GM23338 (cell line): ENCODE data around the gene NFE2L3. TPM values are rescaled to one million over a fixed set of nuclear protein-coding genes. Genes with fewer than 3 reads are reported as not detected.

Experiments
- ATAC-seq: fragments of 200-7000 bp; cut with Tn5 transposase; 3 replicates; pipeline ENCODE4 v1.9.1; 2020
- DNase-seq: peaks from one replicate; pipeline ENCODE4 v3.0.0-alpha.2; 2015; ENCODE audit warnings: low spot score
- H2AFZ ChIP-seq: fragments of 200-600 bp; sonication (generic); 2 replicates; pipeline ENCODE4 v1.8.0; 2016; ENCODE audit warnings: antibody characterized with exemption, mild to moderate bottlenecking, moderate library complexity
- H3F3A ChIP-seq: fragments of 200-600 bp; sonication (generic); replicated peaks from 2 replicates; pipeline ENCODE4 v1.8.0; 2017; ENCODE audit warnings: antibody characterized with exemption, mixed run types, low read depth
- H3K27ac ChIP-seq: fragments of 200-600 bp; sonication (generic); 2 replicates; pipeline ENCODE4 v1.6.1; 2016; ENCODE audit warnings: low read depth
- H3K27me3 ChIP-seq: fragments of 200-600 bp; sonication (generic); 2 replicates; pipeline ENCODE4 v1.8.0; 2016; ENCODE audit warnings: mild to moderate bottlenecking, mixed run types, moderate library complexity; ENCODE audit not compliant: insufficient read depth
- H3K36me3 ChIP-seq: fragments of 200-600 bp; sonication (generic); 2 replicates; pipeline ENCODE4 v1.8.0; 2016; ENCODE audit warnings: mild to moderate bottlenecking; ENCODE audit not compliant: insufficient read depth
- H3K4me1 ChIP-seq: fragments of 200-600 bp; sonication (generic); 2 replicates; pipeline ENCODE4 v1.8.0; 2016; ENCODE audit warnings: mild to moderate bottlenecking, moderate library complexity; ENCODE audit not compliant: insufficient read depth
- H3K4me2 ChIP-seq: fragments of 200-600 bp; sonication (generic); 2 replicates; pipeline ENCODE4 v1.7.1; 2017; ENCODE audit warnings: mixed run types
- H3K4me3 ChIP-seq: fragments of 200-600 bp; sonication (generic); 2 replicates; pipeline ENCODE4 v1.6.1; 2016; ENCODE audit warnings: mixed run types
- H3K79me2 ChIP-seq: fragments of 200-600 bp; sonication (generic); replicated peaks from 2 replicates; pipeline ENCODE4 v1.8.0; 2017; ENCODE audit warnings: mild to moderate bottlenecking; ENCODE audit not compliant: insufficient read depth
- H3K9me2 ChIP-seq: fragments of 200-600 bp; sonication (generic); 2 replicates; pipeline ENCODE4 v1.8.0; 2017; ENCODE audit not compliant: insufficient read depth
- H4K20me1 ChIP-seq: fragments of 200-600 bp; sonication (generic); replicated peaks from 2 replicates; pipeline ENCODE4 v1.8.0; 2017; ENCODE audit warnings: mild to moderate bottlenecking; ENCODE audit not compliant: insufficient read depth
- H3K27ac Mint-ChIP-seq: 2 replicates; pipeline ENCODE4 v1.8.0; 2020; ENCODE audit warnings: inconsistent platforms, mild to moderate bottlenecking, moderate library complexity, mixed read lengths
- H3K27me3 Mint-ChIP-seq: 3 replicates; pipeline ENCODE4 v1.8.0; 2022; ENCODE audit warnings: low read depth, mild to moderate bottlenecking, moderate library complexity, mixed read lengths, inconsistent platforms; ENCODE audit not compliant: insufficient read depth, poor library complexity
- H3K36me3 Mint-ChIP-seq: 3 replicates; pipeline ENCODE4 v1.8.0; 2021; ENCODE audit warnings: low read depth, mild to moderate bottlenecking, inconsistent platforms, moderate library complexity, mixed read lengths
- H3K4me1 Mint-ChIP-seq: 3 replicates; pipeline ENCODE4 v1.8.0; 2020; ENCODE audit warnings: mild to moderate bottlenecking, inconsistent platforms, mixed read lengths
- H3K4me3 Mint-ChIP-seq: 3 replicates; pipeline ENCODE4 v1.8.0; 2021; ENCODE audit warnings: moderate library complexity, mild to moderate bottlenecking, inconsistent platforms, mixed read lengths
- H3K9me3 Mint-ChIP-seq: 3 replicates; pipeline ENCODE4 v1.8.0; 2020; ENCODE audit warnings: moderate library complexity, mild to moderate bottlenecking, inconsistent platforms, mixed read lengths
- CREB1 ChIP-seq: fragments of 250-450 bp; sonication (Bioruptor Pico); IDR thresholded peaks from 2 replicates; pipeline ENCODE4 v1.5.0; 2020; ENCODE audit warnings: low read depth, mild to moderate bottlenecking, moderate library complexity
- CTCF ChIP-seq, 2 experiments: fragments of 200-600 bp in 1 of 2; sonication (generic) in 1 of 2; conservative IDR thresholded peaks; 2 replicates each; pipeline versions ENCODE4 v1.5.1 to v1.6.1; 2016 to 2017; ENCODE audit warnings: antibody characterized with exemption in 2 of 2, low read depth in 2 of 2, mild to moderate bottlenecking in 2 of 2, moderate library complexity in 1 of 2
- ETS1 ChIP-seq: IDR thresholded peaks from 2 replicates; pipeline ENCODE4 v1.6.1; 2016; ENCODE audit warnings: antibody characterized with exemption
- EZH2 ChIP-seq: fragments of 200-600 bp; sonication (generic); IDR thresholded peaks from one replicate; pipeline ENCODE4 v1.8.0; 2017; ENCODE audit warnings: antibody characterized with exemption, mild to moderate bottlenecking, low read depth; ENCODE audit not compliant: unreplicated experiment
- EZH2phosphoT487 ChIP-seq: fragments of 200-600 bp; sonication (generic); IDR thresholded peaks from one replicate; pipeline ENCODE4 v1.8.1; 2018; ENCODE audit warnings: antibody characterized with exemption; ENCODE audit not compliant: unreplicated experiment
- JUNB ChIP-seq: IDR thresholded peaks from one replicate; pipeline ENCODE4 v1.6.1; 2016; ENCODE audit warnings: antibody characterized with exemption; ENCODE audit not compliant: unreplicated experiment
- NANOG ChIP-seq: IDR thresholded peaks from 2 replicates; pipeline ENCODE4 v1.6.1; 2016; ENCODE audit warnings: antibody characterized with exemption, borderline replicate concordance
- POLR2AphosphoS5 ChIP-seq: IDR thresholded peaks from 2 replicates; pipeline ENCODE4 v1.6.1; 2016; ENCODE audit warnings: antibody characterized with exemption, low read depth
- REST ChIP-seq: IDR thresholded peaks from one replicate; pipeline ENCODE4 v1.6.1; 2018; ENCODE audit warnings: antibody characterized with exemption; ENCODE audit not compliant: unreplicated experiment
- STAT1 ChIP-seq: IDR thresholded peaks from one replicate; pipeline ENCODE4 v1.6.1; 2016; ENCODE audit warnings: antibody characterized with exemption; ENCODE audit not compliant: unreplicated experiment
- ZNF114 ChIP-seq: fragments of 250-450 bp; sonication (Bioruptor Pico); IDR thresholded peaks from 2 replicates; pipeline ENCODE4 v1.5.0; 2020; ENCODE audit warnings: mild to moderate bottlenecking, moderate library complexity
- ZNF331 ChIP-seq: fragments of 250-450 bp; sonication (Bioruptor Pico); IDR thresholded peaks from 2 replicates; pipeline ENCODE4 v1.5.0; 2020; ENCODE audit warnings: low read depth, mild to moderate bottlenecking, moderate library complexity
- polyA plus RNA-seq: library from polyadenylated mRNA; unstranded; fragments of >200 nt; fragmentation: Nextera tagmentation; extraction: Ambion mirVana; gene quantifications from 2 replicates; pipeline ENCODE4 v1.2.1, GENCODE V29; 2016
- total RNA-seq: library from RNA; depleted of rRNA; stranded (reverse); fragments of >200 nt; shearing (Covaris generic); gene quantifications from 2 replicates; pipeline ENCODE4 v1.2.3, GENCODE V29; 2014
- TF ChIP-seq, protein P1 (sequence below): fragments of 250-450 bp; sonication (Bioruptor Pico); IDR thresholded peaks from 2 replicates; pipeline ENCODE4 v1.5.0; 2020; ENCODE audit warnings: mild to moderate bottlenecking, moderate library complexity

Gene NFE2L3
- total and polyA plus RNA-seq, 2 experiments from 2014 or later, result 62.0 to 142 TPM

DNA sequence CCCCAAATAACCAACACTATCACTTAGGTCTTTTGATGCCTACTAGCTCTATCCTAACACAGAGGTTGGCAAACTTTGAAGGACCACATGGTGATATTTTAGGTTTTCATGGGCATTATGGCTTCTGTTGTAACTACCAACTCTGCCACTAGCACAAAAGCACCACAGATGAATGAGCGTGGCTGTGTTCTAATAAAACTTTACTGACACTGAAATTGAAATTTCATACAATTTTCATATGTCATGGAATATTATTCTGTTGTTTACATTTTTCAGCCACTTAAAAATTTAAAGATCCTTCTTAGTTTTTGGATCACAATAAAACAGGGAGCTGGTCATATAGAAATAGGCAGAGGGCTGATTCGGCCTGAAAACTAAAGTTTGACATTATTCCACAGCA is 76.0 kb downstream of the NFE2L3 start:
- Histone ChIP-seq H4K20me1 (no peaks in the 10 kb centered on the region), H3K4me2 (no peak overlapping the region), H3K4me1 (no peaks in the 10 kb centered on the region), H3K27me3 (no peaks in the 10 kb centered on the region), H3K36me3 (no peaks in the 10 kb centered on the region), H3K4me3 (no peak overlapping the region), H3F3A (no peaks in the 10 kb centered on the region), H3K9me2 (no peaks in the 10 kb centered on the region), H2AFZ (no peak overlapping the region), H3K27ac (no peak overlapping the region), H3K79me2 (no peaks in the 10 kb centered on the region)
- 0 out of 3 replicates have a peak, but pooled peaks cover 3% of the 10 kb centered on the region for H3K36me3 Mint-ChIP-seq
- H3K4me1 Mint-ChIP-seq, result no peaks in the 10 kb centered on the region
- no peak overlapping the region for H3K27ac Mint-ChIP-seq
- TF ChIP-seq EZH2phosphoT487 (no peak), EZH2 (no peak), REST (no peak), POLR2AphosphoS5 (no peak), NANOG (no peak), STAT1 (no peak), CTCF (conservative IDR thresholded peaks at IDR 0.05; ENCODE audit: low read depth in 2 of 2) (no peak), CREB1 (CRISPR knock-in tag) (no peak), ZNF114 (CRISPR knock-in tag) (no peak), ETS1 (no peak), ZNF331 (no peak), JUNB (no peak)
- TF ChIP-seq, protein P1, sequence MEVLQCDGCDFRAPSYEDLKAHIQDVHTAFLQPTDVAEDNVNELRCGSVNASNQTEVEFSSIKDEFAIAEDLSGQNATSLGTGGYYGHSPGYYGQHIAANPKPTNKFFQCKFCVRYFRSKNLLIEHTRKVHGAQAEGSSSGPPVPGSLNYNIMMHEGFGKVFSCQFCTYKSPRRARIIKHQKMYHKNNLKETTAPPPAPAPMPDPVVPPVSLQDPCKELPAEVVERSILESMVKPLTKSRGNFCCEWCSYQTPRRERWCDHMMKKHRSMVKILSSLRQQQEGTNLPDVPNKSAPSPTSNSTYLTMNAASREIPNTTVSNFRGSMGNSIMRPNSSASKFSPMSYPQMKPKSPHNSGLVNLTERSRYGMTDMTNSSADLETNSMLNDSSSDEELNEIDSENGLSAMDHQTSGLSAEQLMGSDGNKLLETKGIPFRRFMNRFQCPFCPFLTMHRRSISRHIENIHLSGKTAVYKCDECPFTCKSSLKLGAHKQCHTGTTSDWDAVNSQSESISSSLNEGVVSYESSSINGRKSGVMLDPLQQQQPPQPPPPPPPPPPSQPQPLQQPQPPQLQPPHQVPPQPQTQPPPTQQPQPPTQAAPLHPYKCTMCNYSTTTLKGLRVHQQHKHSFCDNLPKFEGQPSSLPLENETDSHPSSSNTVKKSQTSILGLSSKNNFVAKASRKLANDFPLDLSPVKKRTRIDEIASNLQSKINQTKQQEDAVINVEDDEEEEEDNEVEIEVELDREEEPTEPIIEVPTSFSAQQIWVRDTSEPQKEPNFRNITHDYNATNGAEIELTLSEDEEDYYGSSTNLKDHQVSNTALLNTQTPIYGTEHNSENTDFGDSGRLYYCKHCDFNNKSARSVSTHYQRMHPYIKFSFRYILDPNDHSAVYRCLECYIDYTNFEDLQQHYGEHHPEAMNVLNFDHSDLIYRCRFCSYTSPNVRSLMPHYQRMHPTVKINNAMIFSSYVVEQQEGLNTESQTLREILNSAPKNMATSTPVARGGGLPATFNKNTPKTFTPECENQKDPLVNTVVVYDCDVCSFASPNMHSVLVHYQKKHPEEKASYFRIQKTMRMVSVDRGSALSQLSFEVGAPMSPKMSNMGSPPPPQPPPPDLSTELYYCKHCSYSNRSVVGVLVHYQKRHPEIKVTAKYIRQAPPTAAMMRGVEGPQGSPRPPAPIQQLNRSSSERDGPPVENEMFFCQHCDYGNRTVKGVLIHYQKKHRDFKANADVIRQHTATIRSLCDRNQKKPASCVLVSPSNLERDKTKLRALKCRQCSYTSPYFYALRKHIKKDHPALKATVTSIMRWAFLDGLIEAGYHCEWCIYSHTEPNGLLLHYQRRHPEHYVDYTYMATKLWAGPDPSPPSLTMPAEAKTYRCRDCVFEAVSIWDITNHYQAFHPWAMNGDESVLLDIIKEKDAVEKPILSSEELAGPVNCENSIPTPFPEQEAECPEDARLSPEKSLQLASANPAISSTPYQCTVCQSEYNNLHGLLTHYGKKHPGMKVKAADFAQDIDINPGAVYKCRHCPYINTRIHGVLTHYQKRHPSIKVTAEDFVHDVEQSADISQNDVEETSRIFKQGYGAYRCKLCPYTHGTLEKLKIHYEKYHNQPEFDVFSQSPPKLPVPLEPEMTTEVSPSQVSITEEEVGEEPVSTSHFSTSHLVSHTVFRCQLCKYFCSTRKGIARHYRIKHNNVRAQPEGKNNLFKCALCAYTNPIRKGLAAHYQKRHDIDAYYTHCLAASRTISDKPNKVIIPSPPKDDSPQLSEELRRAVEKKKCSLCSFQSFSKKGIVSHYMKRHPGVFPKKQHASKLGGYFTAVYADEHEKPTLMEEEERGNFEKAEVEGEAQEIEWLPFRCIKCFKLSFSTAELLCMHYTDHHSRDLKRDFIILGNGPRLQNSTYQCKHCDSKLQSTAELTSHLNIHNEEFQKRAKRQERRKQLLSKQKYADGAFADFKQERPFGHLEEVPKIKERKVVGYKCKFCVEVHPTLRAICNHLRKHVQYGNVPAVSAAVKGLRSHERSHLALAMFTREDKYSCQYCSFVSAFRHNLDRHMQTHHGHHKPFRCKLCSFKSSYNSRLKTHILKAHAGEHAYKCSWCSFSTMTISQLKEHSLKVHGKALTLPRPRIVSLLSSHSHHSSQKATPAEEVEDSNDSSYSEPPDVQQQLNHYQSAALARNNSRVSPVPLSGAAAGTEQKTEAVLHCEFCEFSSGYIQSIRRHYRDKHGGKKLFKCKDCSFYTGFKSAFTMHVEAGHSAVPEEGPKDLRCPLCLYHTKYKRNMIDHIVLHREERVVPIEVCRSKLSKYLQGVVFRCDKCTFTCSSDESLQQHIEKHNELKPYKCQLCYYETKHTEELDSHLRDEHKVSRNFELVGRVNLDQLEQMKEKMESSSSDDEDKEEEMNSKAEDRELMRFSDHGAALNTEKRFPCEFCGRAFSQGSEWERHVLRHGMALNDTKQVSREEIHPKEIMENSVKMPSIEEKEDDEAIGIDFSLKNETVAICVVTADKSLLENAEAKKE (CRISPR knock-in tag), result no peak
- no peak overlapping the region for H3K4me3 Mint-ChIP-seq
- peaks cover 15% of the 10 kb centered on the region for H3K9me3 Mint-ChIP-seq
- DNase-seq, result no peak
- H3K27me3 Mint-ChIP-seq, result peaks cover 1% of the 10 kb centered on the region
- no peak for ATAC-seq
